Kidney epithelial cell (primary cell): ENCODE data around the gene ZMYM3. TPM values are rescaled to one million over a fixed set of nuclear protein-coding genes. Genes with fewer than 3 reads are reported as not detected.

ENCODE experiments used
- DNase-seq: peaks from one replicate; pipeline ENCODE4 v3.0.0-alpha.2; 2010; ENCODE audit warnings: low read depth
- H3K27me3 ChIP-seq: 2 replicates; pipeline ENCODE4 v1.6.0; 2011; ENCODE audit warnings: low read length; ENCODE audit not compliant: control insufficient read depth, insufficient read depth
- H3K36me3 ChIP-seq: 2 replicates; pipeline ENCODE4 v1.5.1; 2011; ENCODE audit warnings: low read length; ENCODE audit not compliant: control insufficient read depth, insufficient read depth
- H3K4me3 ChIP-seq: 2 replicates; pipeline ENCODE4 v1.5.1; 2011; ENCODE audit warnings: low read depth, mild to moderate bottlenecking, control low read depth, low read length
- total RNA-seq: library from RNA; depleted of rRNA; stranded (reverse); fragments of >200 nt; gene quantifications from 2 replicates; pipeline ENCODE4 v1.2.3, GENCODE V29; 2015
- TF ChIP-seq, protein P1 (sequence below): IDR thresholded peaks from 2 replicates; pipeline ENCODE4 v1.5.1; 2011; ENCODE audit warnings: mild to moderate bottlenecking, moderate library complexity, low read length, control low read depth, inconsistent platforms; ENCODE audit not compliant: insufficient read depth, poor library complexity, severe bottlenecking

The ZMYM3 gene
- total RNA-seq, 1 donor from 2014 or later = 11.0 TPM

DNA sequence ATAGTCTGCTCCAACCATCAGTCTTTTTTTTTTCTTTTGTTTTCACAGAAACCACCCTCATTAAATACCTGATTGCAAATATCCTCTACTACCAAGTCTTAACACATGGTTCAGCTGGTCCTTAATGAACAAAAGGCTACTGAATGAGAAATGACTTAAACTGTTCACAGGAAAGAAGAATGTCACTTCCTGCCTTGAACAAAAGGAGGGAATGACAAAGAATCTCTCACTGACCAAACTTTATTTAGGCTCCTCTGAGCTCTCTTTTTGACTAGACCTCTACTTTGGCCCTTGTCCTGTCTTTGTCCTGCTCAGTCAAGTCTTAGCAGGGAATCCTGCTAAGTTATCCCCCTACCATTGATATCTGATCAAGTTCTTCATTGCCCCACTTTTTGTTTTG, 62.7 kb downstream of the ZMYM3 start:
- no peak for DNase-seq
- H3K36me3 ChIP-seq = no peaks in the 10 kb centered on the region
- H3K27me3 ChIP-seq = no peaks in the 10 kb centered on the region
- TF ChIP-seq, protein P1, sequence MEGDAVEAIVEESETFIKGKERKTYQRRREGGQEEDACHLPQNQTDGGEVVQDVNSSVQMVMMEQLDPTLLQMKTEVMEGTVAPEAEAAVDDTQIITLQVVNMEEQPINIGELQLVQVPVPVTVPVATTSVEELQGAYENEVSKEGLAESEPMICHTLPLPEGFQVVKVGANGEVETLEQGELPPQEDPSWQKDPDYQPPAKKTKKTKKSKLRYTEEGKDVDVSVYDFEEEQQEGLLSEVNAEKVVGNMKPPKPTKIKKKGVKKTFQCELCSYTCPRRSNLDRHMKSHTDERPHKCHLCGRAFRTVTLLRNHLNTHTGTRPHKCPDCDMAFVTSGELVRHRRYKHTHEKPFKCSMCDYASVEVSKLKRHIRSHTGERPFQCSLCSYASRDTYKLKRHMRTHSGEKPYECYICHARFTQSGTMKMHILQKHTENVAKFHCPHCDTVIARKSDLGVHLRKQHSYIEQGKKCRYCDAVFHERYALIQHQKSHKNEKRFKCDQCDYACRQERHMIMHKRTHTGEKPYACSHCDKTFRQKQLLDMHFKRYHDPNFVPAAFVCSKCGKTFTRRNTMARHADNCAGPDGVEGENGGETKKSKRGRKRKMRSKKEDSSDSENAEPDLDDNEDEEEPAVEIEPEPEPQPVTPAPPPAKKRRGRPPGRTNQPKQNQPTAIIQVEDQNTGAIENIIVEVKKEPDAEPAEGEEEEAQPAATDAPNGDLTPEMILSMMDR = no peak
- no peak overlapping the region for H3K4me3 ChIP-seq

Other genes starting within 250 kb of the ZMYM3 start
- gene SNX12, start 185.8 kb downstream of the ZMYM3 start, total RNA-seq = 76.2 and 95.8 TPM in 2 replicates
- gene FOXO4, start 158.3 kb downstream of the ZMYM3 start, total RNA-seq = 3.9 and 4.5 TPM in 2 replicates
- not detected in 2 replicates for gene CXorf65, start 147.4 kb downstream of the ZMYM3 start, total RNA-seq
- 0.08 TPM in 1 of 2 replicates, not detected in the other for gene IL2RG, start 142.6 kb downstream of the ZMYM3 start, total RNA-seq
- gene MED12, start 135.5 kb downstream of the ZMYM3 start, total RNA-seq = 20.3 and 25.3 TPM in 2 replicates
- 0.13 and 0.34 TPM in 2 replicates for gene NLGN3, start 109.3 kb downstream of the ZMYM3 start, total RNA-seq
- gene GJB1, start 30.9 kb downstream of the ZMYM3 start, total RNA-seq = not detected in 2 replicates
- 353 and 411 TPM in 2 replicates for gene NONO, start 29.5 kb upstream of the ZMYM3 start, total RNA-seq
- gene ITGB1BP2, start 47.6 kb upstream of the ZMYM3 start, total RNA-seq = 1.1 and 1.7 TPM in 2 replicates
- 15.1 and 19.9 TPM in 2 replicates for gene TAF1, start 112.2 kb upstream of the ZMYM3 start, total RNA-seq